NCI-H226 (cell line): ENCODE results near the gene ZP4.

Source experiments
- DNase-seq: peaks from one replicate; pipeline ENCODE4 v3.0.0-alpha.2; 2015

Gene ZP4, protein sequence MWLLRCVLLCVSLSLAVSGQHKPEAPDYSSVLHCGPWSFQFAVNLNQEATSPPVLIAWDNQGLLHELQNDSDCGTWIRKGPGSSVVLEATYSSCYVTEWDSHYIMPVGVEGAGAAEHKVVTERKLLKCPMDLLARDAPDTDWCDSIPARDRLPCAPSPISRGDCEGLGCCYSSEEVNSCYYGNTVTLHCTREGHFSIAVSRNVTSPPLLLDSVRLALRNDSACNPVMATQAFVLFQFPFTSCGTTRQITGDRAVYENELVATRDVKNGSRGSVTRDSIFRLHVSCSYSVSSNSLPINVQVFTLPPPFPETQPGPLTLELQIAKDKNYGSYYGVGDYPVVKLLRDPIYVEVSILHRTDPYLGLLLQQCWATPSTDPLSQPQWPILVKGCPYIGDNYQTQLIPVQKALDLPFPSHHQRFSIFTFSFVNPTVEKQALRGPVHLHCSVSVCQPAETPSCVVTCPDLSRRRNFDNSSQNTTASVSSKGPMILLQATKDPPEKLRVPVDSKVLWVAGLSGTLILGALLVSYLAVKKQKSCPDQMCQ

GRCh38 chr1:237890822-237891221 lies at the start of gene ZP4:
Gene ZP4 (minus strand): TSS chr1:237890922. CDS start chr1:237890635, 287 bp downstream.
- no peak for DNase-seq

DNA sequence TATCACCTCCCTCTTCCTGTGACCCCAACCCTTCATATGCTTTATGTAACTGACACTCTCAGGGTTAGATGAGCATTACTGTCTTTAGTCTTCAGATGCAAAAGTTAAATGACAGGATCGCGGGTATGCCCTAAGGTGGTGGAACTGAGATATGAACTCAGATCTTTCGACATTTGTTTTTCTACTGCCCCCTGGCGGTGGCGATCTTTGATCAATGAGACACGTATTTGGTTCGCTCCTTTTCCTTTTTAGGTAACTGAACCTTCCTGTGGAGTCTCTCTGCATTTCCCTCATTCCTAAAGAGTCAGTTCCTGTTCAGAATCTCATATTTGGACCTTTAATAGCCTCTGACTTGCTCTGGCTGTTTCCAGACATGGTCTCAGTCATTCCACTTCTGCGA lies 47.8 kb upstream of the ZP4 start:
- no peak for DNase-seq

DNA sequence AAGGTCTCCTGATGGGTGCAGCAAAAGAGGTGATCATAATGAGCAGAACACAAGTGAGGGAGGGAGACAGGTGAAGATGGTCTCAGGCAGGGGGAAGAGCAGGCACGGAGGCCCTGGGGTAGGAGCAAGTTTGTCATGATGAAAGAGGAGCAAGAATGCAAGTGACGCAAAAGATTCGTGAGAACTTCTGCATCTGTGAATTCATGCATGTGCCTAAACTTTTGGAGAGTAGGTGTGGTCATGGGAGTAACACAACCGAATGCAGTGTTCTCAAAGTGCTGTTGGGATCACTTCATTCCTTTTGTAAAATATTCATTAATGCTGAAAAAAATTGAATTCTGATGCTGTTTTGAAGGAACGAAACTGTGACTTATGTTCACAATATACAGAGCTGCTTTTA lies 47.3 kb upstream of the ZP4 start:
- no peak for DNase-seq

DNA sequence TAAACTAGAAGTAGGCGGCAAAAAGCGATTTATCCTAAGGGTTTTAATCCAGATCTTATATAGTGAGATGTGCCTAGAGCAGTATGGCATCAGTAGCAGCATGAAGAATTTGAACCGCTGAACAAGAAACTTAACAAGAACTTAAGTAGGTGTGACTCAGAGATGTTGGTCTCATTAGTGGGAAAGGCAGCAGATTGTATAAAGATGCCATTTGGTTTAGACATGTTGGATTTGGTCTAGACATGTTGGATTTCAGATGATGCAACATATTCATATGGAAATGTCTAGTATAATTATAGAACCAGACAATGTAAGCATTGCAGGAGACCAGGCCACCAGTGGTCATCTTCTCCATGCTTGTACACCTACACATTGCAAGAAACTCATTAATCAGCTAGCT lies 42.1 kb upstream of the ZP4 start:
- DNase-seq, result no peak

DNA sequence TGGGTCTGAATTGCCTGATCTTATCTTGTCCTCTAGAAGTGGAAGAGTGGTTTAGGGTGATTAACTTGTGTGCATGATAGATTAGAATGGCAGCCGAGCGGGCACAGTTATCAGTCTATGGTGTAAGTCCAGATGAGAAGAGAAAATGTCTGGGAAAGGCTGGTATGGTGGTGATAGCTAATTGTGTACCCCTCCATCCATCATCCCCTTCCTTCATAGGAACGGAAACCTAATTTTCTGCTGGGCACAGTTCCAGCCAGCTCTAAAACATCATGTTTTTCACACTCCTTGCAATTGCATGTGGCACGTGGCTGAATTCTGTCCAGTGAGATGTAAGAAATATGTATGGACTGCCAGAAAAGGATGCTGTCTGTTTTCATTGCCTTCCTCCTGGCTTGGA lies 40.9 kb upstream of the ZP4 start:
- DNase-seq, result no peak

DNA sequence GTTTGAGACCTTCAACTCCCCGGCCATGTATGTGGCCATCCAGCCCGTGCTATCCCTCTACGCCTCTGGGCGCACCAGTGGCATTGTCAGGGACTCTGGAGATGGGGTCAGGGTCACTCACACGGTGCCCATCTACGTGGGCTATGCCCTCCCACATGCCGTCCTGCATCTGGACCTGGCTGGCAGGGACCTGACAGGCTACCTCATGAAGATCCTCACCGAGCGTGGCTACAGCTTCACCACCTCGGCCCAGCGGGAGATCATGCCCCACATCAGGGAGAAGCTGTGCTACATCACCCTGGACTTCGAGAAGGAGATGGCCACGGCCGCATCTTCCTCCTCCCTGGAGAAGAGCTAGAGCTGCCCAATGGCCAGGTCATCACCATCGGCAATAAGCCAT lies 36.5 kb upstream of the ZP4 start:
- no peak for DNase-seq

GRCh38 chr1:237921306-237921705 lies 30.6 kb upstream of the ZP4 start:
- no peak for DNase-seq

GRCh38 chr1:237913345-237913744 lies 22.6 kb upstream of the ZP4 start:
- DNase-seq, result no peak

DNA sequence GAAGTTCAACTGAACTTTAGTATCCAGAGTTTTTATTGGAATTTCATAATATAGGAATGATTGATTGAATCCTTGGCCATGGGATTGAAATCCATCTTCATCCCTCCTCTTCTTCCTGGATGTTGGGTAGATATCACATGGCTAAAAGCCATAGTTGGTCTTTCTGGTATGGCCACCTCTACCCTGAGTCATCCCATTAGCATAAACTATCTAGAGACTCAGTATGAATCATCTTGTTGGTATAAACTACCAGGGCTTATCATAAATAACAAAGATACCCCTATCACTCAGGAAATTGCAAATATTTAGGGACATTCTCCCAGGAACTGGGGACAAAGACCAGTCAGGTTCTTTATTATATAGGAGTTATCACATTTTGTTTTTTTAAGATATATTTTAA lies 21.2 kb upstream of the ZP4 start:
- no peak for DNase-seq

GRCh38 chr1:237910834-237911233 lies 20.1 kb upstream of the ZP4 start:
- no peak for DNase-seq

DNA sequence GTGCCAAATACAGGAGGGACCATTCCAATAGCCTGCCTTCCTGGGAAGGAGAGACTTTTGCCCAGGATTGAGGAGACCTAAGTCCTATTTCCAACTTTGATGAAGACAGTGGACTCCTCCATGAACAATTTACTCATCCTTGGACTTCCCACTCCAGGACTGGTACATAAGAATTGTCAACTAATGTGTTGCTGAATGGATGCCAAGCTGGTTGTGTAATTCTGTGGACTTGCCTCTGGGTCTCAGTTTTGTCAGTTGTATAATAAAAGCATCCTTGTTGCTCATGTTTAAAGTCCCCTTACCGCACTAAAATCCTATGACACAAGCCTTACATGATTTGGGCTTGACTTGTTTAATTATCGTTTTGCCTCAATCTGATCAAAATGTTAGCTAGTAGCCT lies 13.2 kb upstream of the ZP4 start:
- no peak for DNase-seq

GRCh38 chr1:237902960-237903743 lies 12.4 kb upstream of the ZP4 start:
- no peak for DNase-seq

DNA sequence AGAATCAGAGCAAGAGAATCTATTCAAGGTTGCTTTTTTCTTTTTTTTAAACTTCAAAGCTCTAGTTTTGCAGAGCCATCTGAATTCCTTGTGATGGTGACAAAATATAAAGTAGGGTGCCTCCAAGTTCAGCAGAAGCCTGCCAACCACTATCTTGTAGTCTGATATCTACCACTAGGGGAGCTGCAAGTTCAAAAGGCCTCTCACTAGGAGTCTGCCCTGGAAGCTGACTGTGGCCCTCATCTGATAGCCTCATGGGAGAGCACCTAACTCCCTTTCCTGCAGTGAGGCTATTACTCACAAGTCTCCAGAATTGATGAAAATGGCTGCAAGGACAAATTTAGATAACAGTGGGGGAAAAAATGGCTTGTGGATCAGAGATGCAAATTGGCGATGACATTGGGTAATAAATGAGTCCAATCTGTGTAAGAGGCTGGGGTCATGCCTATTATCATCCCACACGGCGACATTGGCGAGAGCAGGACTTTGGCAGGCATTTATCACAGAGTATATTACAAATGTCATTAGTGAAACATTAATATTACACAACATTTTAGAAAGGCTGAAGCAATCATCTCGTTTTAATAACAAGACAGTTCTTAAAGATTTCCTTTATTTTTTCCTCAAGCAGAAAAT lies 10.7 kb upstream of the ZP4 start:
- peak; percentile 13 for DNase-seq

DNA sequence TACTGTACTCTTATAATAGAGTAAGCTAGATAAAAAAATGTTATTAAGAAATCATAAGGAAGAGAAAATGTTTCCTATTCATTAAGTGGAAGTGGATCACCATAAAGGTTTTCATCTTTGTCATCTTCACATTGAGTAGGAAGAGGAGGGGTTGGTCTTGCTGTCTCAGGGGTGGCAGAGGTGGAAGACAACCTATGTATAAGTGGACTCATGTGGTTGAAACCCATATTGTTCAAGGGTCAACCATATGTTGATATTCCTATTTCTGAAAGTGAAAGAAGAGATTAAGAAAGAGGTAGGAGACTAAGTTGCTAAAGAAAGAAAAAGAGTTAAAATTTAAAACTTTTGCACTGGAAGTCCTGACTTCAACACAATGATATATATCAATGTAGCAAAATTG lies 4.9 kb upstream of the ZP4 start:
- no peak for DNase-seq

DNA sequence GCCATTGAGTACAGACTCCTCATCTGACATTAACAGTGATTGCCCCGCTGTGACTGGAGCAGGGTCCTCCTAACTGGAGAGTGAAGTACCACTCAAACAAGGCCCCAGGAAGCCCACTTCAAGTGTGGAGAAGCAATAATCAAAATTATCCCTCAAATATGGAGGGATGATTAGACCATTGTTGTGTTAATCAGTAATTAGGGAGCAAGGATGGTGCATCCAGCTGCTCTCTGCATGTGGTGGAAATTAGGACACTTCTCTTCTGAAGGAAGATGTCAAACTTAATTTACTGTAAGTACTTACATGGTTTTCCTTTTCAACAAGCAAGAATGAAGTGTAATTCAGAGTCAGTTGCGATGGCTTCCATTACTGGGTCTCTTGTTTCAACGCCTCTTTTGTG lies 3.4 kb upstream of the ZP4 start:
- no peak for DNase-seq

DNA sequence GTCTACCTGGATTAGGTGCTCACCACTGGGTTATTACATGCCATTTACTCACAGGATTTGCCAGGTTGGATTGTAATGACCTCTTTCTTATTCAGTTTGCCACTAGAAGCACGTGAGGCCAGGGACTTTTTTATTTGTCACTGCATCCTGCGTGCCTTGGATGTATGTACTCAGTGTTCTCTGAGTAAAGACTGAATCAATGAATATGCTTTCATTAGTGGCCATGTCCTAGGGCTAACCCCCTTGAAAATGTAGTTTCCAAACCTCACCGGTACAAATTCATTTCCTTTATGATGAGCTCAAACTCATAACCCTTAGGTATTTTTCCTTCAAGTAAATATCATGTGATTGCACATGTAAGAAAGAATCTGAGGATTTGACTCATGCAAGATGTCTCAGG lies 1.3 kb upstream of the ZP4 start:
- DNase-seq, result no peak

- no peak for DNase-seq
Measured at GRCh38 chr1:237891266-237891665, 544 bp upstream of the ZP4 start.

- DNase-seq, result no peak
Measured at GRCh38 chr1:237890416-237890815, 306 bp downstream of the ZP4 start.

DNA sequence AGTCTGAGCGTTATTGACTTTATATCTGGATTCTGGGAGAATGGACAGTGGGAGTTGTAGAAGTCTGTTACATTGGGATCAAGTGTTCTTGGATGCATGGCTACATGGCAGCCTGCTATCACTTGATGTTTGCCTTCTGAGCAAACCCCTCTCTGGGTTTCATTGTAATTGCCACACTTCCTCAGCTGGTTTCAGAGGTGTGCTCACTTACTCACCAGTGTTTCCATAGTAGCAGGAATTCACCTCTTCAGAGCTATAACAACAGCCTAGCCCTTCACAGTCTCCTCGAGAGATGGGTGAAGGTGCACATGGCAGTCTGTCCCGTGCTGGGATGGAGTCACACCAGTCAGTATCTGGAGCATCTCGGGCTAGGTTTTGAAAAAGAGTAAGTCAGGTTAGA lies 2.6 kb downstream of the ZP4 start:
- no peak for DNase-seq

DNA sequence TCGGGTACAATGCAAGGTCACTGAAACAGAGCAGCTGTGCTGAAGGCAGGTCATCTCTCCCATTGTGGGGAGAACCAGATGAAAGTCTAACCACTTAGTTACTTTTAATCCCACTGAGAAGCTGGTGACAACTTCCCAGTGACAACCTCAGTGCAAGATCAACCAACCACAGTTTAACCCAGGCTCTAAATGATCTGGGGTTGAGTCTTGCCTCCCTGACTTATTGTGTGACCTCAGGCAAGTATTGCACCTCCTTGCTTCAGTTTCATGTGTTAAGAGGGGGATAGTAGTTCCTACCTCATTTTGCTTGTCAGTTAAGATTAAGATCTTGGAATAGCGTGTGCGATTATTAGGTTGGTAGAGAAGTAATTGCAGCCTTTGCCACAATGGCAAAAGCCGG lies 3.2 kb downstream of the ZP4 start:
- DNase-seq, result no peak

GRCh38 chr1:237884237-237884636 lies 6.5 kb downstream of the ZP4 start:
- no peak for DNase-seq

DNA sequence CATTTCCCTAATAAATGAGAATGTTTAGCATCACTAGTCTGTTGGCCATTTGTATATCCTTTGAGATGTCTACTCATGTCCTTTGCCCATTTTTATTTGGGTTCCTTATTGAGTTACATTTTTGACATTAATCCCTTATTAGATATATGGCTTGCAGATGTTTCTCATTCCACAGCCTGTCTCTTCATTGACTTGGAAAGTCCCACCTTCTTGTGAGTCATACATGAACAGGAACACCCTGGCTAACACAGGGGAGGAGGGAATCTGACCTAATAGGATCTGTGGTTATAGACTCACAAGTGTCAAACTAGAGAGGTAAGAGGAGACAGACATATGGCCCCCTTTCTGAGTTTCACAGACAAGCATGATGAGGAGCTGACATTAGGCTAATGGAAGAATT lies 11.5 kb downstream of the ZP4 start:
- peak; percentile 22 for DNase-seq

DNA sequence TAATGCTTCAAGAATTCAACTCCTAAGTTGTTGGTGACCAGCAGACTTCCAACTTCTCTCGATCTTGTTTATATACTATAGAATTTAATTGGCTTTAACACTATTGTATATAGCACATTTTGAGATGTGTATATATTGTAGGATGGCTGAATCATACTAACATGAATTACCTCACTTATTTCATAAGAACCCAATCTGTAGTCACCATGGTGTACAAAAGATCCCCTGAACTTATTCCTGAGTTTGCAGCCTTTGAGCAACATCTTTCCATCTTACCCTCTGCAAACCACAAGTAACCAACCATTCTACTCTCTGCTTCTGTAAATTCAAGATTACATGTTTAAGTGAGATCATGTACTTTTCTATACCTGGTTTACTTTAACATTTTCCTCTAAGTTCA lies 12.3 kb downstream of the ZP4 start:
- DNase-seq, result no peak

- no peak for DNase-seq
Measured at GRCh38 chr1:237877631-237878030, 13.1 kb downstream of the ZP4 start.
